Measurements from ENCODE around the gene GPC6.

DNA sequence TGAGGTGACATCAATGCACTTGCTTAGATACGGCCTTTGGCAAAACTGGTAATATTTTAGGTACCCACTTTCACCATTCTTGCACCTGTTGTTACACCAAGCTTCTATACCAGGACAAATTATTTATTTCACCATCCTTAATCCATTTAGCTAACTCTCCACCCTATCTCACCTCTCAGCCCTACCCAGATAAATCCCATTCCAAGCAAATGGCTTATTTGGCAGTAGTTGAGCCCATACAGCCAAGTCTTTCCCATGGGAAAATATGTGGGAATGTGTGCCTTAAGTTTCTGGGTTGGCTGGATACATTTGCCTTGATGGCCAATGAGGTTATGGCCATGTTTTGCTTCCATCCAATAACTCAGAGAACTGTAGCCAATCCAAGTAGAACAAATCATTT lies 551.9 kb downstream of the GPC6 start:
- TF ChIP-seq, protein P1, sequence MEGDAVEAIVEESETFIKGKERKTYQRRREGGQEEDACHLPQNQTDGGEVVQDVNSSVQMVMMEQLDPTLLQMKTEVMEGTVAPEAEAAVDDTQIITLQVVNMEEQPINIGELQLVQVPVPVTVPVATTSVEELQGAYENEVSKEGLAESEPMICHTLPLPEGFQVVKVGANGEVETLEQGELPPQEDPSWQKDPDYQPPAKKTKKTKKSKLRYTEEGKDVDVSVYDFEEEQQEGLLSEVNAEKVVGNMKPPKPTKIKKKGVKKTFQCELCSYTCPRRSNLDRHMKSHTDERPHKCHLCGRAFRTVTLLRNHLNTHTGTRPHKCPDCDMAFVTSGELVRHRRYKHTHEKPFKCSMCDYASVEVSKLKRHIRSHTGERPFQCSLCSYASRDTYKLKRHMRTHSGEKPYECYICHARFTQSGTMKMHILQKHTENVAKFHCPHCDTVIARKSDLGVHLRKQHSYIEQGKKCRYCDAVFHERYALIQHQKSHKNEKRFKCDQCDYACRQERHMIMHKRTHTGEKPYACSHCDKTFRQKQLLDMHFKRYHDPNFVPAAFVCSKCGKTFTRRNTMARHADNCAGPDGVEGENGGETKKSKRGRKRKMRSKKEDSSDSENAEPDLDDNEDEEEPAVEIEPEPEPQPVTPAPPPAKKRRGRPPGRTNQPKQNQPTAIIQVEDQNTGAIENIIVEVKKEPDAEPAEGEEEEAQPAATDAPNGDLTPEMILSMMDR (conservative IDR thresholded peaks at IDR 0.05) = no peak
- no peak for TF ChIP-seq ZFX (IDR thresholded peaks at IDR 0.05)
